GM19438 (cell line): ENCODE results near the gene ABLIM2.
A peak's percentile ranks its signal among the peaks of the same experiment; 100 is the strongest.

Experiments
- ATAC-seq: cut with Tn5 transposase; IDR thresholded peaks from one replicate; pipeline ENCODE4 v1.9.1; 2021; ENCODE audit warnings: low read depth; ENCODE audit not compliant: unreplicated experiment

ABLIM2 gene

GRCh38 chr4:8160572-8160971, 2.0 kb upstream of the ABLIM2 start:
- ATAC-seq, result no peak

GRCh38 chr4:8160233-8160560, 1.6 kb upstream of the ABLIM2 start:
- no peak for ATAC-seq

GRCh38 chr4:8159537-8160232, 1.1 kb upstream of the ABLIM2 start:
- ATAC-seq, result no peak

GRCh38 chr4:8157944-8158709, 486 bp downstream of the ABLIM2 start:
- peak; percentile 8 for ATAC-seq

DNA sequence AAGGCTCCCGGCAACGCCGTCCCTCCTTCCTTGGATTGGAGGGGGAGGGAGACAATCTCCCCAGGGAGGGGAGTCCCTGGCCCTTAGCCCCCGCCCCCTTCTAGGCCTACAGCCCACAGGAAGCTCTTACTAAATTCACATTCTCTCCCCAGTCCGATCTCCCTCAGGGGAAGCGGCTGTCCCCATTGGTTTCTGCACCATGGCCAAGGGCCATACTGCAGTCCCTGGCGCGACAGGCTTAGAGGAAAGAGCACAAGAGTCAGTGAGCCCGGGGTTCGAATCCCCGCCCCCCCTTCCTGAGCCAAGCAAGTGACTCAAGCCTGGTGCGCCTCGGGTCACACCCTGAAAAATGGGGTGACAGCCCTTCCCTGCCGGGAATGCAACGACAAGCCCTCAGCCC, 1.1 kb downstream of the ABLIM2 start:
- no peak for ATAC-seq

DNA sequence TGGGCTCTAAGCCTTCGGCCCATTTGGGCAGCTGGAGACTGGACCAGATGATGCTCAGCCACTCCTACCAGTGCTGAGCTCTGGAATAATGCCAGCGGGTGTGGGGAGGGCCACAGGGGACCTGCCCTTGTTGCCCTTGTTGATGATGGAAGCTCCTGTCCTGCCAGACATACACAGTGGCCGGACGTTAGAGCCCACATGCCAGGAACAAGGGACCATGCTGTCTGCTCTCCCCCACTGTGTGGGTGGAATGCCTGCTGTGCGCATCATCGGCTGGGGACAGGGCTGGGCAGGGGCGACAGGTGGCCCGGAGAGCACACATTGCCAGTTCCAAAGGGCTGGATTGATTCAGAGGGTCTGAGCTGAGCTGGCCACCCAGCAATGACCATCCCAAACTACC, 2.0 kb downstream of the ABLIM2 start:
- no peak for ATAC-seq

- ATAC-seq, result no peak
Observed at GRCh38 chr4:8155660-8156421, 2.8 kb downstream of the ABLIM2 start.

DNA sequence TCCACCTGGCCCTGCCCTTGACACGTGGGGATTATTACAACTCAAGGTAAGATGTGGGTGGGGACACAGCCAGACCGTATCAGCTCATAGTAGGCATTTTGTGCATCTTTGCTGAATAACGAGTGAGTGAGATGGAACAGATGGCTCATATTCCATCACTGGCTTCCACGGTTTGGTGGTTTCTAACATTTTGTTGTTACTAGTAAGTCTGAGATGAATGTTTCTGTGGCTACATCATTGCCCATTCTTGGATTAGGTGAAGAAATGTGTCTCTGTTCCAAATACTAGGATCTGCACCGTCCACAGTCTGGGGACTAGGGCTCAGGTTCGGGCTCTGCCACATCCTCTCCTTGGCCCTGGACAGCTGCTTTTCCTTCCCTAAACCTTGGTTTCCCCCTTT, 3.6 kb downstream of the ABLIM2 start:
- no peak for ATAC-seq

DNA sequence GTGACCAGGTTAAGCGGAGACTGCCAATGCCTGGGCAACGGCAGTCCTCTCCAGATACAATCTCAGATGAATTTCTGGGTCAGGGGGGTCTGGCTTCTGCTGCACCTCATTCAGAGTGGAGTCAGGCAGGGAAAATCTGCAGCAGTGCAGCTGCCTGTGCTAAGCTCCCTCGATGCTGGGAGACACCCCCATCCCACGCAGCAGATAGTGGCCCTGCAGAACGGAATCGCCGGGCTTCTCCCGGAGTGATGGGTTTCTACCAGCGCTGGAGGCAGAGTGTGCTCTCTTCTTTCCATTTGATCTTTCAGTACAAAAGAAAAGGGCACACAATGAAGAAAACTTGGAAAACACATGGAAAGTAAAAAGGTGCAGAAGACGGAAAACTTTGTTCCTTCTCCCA, 5.2 kb downstream of the ABLIM2 start:
- no peak for ATAC-seq

DNA sequence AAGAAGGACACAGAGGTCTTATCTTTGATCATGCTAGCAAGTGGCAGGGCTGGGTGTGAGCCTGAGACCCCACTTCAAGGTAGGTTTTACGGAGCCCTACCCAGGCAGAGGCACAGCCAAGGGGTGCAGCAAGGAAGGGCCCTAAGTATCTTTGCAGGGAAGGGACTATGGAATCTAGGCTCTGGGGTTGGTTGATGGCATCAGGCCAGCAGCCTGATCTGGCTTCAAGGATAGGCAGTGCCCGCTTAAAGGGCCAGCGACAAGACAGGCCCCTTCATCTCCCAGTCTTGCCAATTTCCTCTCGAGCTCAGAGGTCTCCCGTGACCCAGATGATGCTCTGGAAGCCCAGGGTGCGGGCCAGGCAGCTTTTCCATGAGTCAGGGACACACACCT, 5.8 kb downstream of the ABLIM2 start:
- no peak for ATAC-seq

DNA sequence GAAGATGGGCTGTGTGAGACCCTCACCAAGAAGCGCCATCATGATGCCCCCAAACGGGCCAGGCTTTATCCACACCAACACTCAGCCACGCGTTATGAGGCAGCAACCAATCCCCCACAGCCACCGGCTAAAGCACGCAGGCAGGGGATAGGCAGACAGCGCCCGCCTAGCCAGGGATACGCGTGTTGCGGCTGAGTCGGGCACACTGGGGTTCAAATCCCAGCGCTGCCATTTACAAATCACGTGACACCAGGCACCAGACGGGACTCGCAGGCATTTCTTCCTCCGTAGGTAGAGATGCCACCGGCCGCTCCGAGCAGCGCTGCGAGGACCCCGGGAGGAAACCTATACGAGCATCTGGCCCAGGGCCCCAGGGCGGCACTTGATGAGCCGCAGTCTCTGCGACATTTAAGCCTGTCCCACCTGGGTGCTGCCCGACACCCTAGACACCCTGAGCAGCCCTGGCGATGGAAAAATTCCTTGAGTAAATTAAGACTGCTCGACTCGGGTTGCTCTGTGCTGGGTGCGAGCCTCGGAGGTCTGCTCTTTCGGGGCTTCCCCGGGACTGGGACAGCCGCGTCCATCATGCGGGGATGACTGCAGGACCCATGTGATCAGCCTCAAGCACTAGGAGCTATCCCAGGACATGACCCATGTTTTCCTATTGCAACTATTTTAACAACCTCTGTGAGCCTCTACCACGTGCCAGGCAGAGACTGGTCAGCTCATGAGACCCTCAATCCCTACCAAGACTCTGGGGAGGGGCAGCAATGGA, 6.3 kb downstream of the ABLIM2 start:
- ATAC-seq, result no peak

DNA sequence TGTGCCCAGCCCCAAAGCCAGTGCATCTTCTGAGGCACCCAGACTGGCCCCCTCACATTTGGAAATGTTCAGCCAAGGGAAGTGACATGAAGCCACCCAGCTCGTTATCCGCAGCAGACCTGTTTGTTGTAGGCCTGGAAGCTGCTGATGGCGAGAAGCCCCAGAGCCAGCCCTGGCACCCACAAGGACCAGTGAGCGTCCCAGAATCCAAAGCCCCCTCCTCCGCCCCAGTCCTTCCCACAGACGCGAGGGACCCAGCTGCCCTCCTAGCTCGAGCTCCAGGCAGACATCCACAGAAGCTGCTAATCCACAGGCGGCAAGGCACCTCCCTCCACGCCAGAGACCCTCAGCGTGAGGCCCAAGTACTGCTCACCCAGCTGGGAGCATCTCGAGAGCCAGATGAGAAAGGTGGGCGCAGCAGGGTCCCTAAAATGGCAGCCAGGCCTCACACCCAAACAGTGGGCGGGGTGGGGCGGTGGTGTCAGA, 7.4 kb downstream of the ABLIM2 start:
- ATAC-seq, result no peak

DNA sequence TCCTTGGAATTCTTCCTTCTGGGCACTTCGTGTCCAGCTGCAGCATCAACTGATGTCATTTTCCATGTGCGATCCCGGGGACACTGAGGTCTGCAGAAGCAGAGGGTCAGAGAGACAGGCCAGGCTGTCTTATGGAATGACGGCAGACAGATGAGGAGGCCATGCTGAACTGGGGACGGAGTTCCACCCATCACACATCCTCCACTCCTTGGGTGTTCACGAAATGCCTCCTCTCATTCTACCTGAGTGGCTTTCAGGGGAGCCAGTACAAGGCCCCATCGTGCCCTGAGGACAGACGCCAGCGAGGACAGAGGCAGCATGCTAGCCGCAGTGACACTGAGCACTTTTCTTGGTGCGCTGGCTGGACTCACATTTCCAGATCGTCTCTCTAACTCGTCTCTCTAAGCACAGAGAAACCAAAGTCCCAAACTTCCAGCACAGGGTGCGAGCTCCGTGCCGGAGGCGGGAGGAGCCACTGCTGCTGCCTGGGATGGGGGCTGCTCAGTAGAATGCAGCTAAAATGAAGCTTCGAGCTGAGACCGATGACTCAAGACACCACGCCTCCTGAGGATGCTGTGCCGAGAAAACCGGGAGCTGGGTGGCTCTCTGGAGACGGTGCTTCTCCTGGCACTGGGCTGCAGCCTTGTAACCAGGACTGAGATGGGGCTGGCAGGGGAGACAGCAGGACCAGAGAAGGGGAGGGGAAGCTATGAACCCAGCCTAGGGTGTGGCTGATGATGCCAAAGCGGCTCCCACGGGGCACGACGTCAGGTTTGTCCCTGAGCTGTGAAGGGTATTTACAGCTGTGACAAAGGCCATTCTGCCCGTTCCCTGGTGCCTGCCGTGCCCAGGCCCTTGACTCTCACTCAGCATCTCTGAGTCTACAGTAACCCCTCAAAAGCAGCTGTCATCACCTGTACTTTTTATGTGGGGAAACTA, 8.2 kb downstream of the ABLIM2 start:
- ATAC-seq, result no peak

- no peak for ATAC-seq
Observed at GRCh38 chr4:8149664-8150063, 8.9 kb downstream of the ABLIM2 start.

- no peak for ATAC-seq
Observed at GRCh38 chr4:8148785-8149435, 9.7 kb downstream of the ABLIM2 start.

DNA sequence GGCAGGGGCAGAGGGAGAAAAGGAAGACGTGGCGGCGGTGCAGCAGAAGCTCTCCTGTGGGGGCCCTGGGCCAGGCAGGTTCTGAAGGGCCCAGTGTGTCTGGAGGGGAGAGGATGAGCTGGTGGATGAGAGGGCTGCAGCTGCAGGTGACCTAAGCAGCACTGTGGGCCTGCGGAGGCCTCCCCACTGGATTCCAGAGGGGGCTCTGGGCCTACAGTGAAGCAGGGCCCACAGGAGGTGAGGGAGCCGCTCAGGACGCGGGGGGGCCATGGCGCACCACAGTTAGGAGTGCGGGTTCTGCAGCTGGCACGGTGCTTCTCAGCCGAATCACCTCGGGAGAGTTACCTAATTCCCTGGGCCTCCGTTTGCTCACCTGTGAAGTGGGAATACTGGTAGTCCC, 10.5 kb downstream of the ABLIM2 start:
- ATAC-seq, result no peak

GRCh38 chr4:8147231-8147970, 11.2 kb downstream of the ABLIM2 start:
- ATAC-seq, result no peak

GRCh38 chr4:8146157-8146556, 12.5 kb downstream of the ABLIM2 start:
- ATAC-seq, result no peak

GRCh38 chr4:8144359-8144758, 14.3 kb downstream of the ABLIM2 start:
- no peak for ATAC-seq
